ENCODE measurements around the gene IFITM10. TPM values are rescaled to one million over a fixed set of nuclear protein-coding genes. Genes with fewer than 3 reads are reported as not detected.

IFITM10 gene
- total RNA-seq, 1 experiment from 2014 or later, result 0.59 TPM

DNA sequence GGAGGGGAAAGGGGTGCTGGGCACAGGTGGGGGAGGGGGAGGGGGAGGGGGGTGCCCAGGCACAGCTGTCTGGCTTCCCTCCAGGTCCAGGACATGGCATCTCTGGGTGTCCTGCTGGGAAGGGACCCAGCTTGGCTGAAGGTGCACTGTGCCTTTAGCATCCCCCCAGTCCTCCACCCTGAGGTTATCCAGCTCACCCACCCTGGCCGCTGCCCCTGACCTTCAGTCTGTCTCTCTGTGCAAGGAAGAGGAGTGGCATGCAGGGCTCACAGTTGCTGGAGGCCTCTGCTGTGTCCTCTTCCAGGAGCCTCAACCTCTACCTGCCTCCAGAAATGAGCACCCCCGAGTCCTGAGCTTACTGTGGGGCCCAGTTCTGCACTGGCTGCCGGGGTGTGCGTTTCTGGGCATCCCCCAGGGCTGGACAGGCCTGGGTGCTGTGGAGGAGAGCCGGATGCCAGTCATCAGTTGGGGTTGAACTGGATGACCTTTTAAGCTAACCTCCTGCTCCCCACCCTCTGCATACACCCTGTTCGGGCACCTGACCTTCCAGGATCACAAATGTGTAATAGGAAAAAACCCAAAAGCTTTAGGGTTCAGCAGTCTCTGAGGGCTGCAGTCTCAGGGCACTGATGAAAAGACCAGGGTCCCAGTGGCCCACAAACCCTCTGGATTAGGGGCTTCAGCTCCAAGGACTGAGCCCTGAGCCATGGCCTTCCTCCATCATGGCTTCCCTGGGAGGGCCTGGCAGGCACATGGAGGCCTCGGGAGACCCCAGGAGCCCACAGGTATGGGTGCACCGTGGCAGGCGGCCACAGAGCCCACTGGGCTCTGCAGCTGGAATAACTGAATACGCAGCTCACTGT lies 23.0 kb upstream of the IFITM10 start:
- peaks cover 26 to 28% of the 10 kb centered on the region in 2 experiments for H3K4me1 Mint-ChIP-seq
- Histone ChIP-seq H2AK5ac (ENCODE audit: insufficient read length, low read length) (no peak overlapping the region), H2BK120ac (ENCODE audit: low read depth, low read length, poor library complexity, severe bottlenecking) (no peak overlapping the region), H3K79me1 (ENCODE audit: insufficient read depth, low read depth, low read length, poor library complexity, severe bottlenecking) (no peaks in the 10 kb centered on the region), H3K4me2 (ENCODE audit: insufficient read depth, insufficient read length, low read length) (no peak overlapping the region), H2BK20ac (ENCODE audit: low read depth, low read length, poor library complexity, severe bottlenecking) (no peak overlapping the region), H3K23ac (ENCODE audit: insufficient read length, low read depth, low read length) (no peak overlapping the region), H3K56ac (ENCODE audit: insufficient read length, low read depth, low read length) (no peak overlapping the region), H3K27me3 (ENCODE audit: insufficient read depth, low read length) (no peaks in the 10 kb centered on the region; the same call in 1 of the 2 replicates), H3K14ac (ENCODE audit: insufficient read depth, low read length) (no peak overlapping the region), H3K4me1 (ENCODE audit: insufficient read depth, low read length) (peaks cover 8% of the 10 kb centered on the region; the same call in 1 of the 2 replicates), H3K18ac (ENCODE audit: insufficient read length, low read depth, low read length) (no peak overlapping the region), H2BK15ac (ENCODE audit: low read depth, low read length) (no peak overlapping the region), H3K9me3 (ENCODE audit: control insufficient read depth, low read depth, low read length) (no peaks in the 10 kb centered on the region), H4K20me1 (ENCODE audit: control insufficient read depth, insufficient read depth, insufficient read length) (no peaks in the 10 kb centered on the region), H4K5ac (ENCODE audit: insufficient read length, low read depth, low read length) (no peak overlapping the region), H3K4ac (ENCODE audit: low read depth, low read length) (no peak overlapping the region), H3K79me2 (ENCODE audit: insufficient read depth, low read length) (no peaks in the 10 kb centered on the region), H3T11ph (ENCODE audit: low read length) (no peak overlapping the region), H3K23me2 (ENCODE audit: insufficient read length, low read depth, low read length, poor library complexity, severe bottlenecking) (no peaks in the 10 kb centered on the region), H4K91ac (ENCODE audit: insufficient read length, low read depth, low read length) (no peak overlapping the region), H3K9ac (ENCODE audit: extremely low read depth, insufficient read length, low read length) (no peak overlapping the region), H2BK5ac (ENCODE audit: insufficient read length, low read length) (no peak overlapping the region), H4K8ac (replicated peaks; ENCODE audit: insufficient read length, low read depth, low read length) (no peak overlapping the region), H3K27ac (ENCODE audit: insufficient read length, low read depth, low read length) (no peak overlapping the region), H2AFZ (ENCODE audit: low read length) (no peak overlapping the region), H2BK12ac (ENCODE audit: insufficient read length, low read depth, low read length) (no peak overlapping the region)
- H3K36me3 Mint-ChIP-seq (ENCODE audit: insufficient read depth in 1 of 3, low read depth in 3 of 3), result no peaks in the 10 kb centered on the region; a peak in 2 of 7 replicates
- no CpG with 5 or more reads among the region's 10 CpGs for WGBS (ENCODE audit: extremely low coverage, insufficient read length, low lambda C conversion rate)
- H3K4me3 Mint-ChIP-seq, result no peak overlapping the region
- peaks cover 23% of the 10 kb centered on the region for H3K27me3 Mint-ChIP-seq (ENCODE audit: low read depth)
- peaks cover 4 to 9% of the 10 kb centered on the region in 2 experiments; a peak in 3 of 5 replicates for H3K9me3 Mint-ChIP-seq
- TF ChIP-seq, protein P1, sequence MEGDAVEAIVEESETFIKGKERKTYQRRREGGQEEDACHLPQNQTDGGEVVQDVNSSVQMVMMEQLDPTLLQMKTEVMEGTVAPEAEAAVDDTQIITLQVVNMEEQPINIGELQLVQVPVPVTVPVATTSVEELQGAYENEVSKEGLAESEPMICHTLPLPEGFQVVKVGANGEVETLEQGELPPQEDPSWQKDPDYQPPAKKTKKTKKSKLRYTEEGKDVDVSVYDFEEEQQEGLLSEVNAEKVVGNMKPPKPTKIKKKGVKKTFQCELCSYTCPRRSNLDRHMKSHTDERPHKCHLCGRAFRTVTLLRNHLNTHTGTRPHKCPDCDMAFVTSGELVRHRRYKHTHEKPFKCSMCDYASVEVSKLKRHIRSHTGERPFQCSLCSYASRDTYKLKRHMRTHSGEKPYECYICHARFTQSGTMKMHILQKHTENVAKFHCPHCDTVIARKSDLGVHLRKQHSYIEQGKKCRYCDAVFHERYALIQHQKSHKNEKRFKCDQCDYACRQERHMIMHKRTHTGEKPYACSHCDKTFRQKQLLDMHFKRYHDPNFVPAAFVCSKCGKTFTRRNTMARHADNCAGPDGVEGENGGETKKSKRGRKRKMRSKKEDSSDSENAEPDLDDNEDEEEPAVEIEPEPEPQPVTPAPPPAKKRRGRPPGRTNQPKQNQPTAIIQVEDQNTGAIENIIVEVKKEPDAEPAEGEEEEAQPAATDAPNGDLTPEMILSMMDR (conservative IDR thresholded peaks at IDR 0.05), result no peak
- no peak for DNase-seq
- H3K27ac Mint-ChIP-seq, result no peak overlapping the region

All from H9 (cell line).